Stimulated activated CD8-positive, alpha-beta memory T cell treated with anti-CD3 and anti-CD28 coated beads, Interleukin-12 subunit alpha, Interleukin-12 subunit beta, amount 100 ng/mL, for 1 hour (primary cell): ENCODE measurements around the gene HAGHL.
A peak's percentile ranks its signal among the peaks of the same experiment; 100 is the strongest.
"Not testable (repeated sequence)": the region's sequence is repeated elsewhere in the genome, so short reads cannot be mapped to it uniquely, and the experiment has no call there.

Experiments
- DNase-seq: peaks from one replicate; pipeline ENCODE4 v3.0.0-alpha.2; 2020; ENCODE audit warnings: low read depth

HAGHL gene

DNA sequence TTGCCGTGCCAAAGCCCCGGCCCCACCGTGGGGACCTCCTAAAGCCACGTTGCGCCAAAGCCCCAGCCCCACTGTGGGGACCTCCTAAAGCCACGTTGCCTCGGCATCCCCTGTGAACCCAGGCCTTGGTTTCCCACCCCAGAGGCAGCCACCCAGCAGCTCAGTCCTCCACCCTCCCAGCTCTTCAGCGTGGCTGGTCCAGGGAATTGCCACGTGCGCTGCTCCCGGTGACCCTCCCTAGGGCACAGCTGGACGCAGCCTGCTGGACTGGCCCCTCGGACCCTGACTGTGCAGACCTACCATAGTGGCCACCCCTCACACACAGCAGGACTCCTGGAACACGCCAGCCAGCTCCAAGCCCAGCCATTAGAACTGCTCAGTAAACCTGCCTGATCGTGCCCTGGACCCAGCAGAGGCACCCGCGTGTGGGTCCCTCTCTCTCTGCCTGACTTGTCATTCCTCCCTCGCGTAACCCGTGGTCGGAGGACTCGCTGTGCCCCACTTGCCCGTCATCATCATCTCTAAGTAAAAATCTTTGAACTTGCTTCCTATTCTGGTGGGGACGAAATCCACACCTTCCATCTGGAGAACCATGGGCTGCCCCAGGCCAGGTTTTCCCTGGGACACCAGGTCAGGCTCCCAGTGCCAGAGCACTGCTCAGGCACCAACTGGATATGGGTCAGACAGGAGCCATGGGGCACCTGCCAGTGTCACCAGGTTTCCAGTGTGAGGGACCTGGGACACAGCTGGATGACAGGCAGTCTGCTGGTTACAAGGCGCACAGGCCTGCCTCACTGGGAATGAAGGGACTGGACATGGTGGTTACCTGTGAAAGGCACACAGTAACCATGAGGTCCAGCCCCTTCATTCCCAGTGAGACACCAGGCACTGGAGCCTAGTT is 8.3 kb downstream of the HAGHL start:
- no peak for DNase-seq

DNA sequence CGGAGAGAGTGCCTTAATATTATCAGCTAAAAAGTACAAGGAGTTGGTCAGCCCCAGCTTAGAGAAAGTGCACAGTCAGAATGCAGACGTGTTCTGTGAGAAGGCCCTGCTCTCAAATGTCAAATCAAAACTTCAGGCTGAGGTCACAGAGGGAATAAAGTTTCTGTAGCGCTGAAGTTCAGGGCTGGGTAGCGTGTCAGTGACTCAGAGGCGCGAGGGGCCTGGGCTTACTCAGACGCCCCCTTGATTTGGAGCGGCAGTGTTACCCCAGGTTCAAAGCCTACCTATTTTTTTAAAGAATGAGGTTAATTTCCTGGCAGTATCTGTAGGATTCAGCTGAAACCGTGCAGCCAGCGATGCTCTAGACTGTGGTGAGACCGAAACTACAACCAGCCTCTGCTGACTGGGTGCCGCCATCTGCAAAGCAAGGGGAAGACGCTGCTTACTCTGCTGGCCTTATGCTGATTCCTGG is 9.1 kb downstream of the HAGHL start:
- DNase-seq, result no peak

DNA sequence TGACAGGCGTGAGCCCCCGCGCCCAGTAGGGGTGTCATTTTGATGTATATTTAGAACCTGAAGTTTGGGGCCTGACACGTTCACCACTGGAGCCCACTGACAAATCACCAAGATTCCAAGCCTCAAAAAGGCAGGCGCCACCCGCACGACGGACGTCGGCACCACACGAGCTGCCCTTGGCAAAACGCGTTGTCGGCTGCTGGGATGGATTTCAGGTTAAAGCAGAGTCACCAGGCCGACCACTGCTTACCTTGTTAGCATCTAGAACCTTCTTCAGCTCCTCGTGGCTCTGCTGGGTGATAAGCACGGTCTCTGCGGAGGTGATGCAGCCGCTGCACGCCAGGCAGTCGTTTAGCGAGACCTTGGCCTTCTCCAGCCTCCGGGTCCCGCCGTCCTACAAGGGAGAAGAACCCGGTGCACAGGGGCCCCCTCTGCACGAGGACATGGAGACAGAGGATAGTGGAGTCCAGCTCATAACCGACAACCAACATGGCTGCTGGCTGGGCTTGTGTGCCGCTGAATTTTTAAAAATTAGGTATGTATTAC is 10.1 kb downstream of the HAGHL start:
- DNase-seq, result no peak

DNA sequence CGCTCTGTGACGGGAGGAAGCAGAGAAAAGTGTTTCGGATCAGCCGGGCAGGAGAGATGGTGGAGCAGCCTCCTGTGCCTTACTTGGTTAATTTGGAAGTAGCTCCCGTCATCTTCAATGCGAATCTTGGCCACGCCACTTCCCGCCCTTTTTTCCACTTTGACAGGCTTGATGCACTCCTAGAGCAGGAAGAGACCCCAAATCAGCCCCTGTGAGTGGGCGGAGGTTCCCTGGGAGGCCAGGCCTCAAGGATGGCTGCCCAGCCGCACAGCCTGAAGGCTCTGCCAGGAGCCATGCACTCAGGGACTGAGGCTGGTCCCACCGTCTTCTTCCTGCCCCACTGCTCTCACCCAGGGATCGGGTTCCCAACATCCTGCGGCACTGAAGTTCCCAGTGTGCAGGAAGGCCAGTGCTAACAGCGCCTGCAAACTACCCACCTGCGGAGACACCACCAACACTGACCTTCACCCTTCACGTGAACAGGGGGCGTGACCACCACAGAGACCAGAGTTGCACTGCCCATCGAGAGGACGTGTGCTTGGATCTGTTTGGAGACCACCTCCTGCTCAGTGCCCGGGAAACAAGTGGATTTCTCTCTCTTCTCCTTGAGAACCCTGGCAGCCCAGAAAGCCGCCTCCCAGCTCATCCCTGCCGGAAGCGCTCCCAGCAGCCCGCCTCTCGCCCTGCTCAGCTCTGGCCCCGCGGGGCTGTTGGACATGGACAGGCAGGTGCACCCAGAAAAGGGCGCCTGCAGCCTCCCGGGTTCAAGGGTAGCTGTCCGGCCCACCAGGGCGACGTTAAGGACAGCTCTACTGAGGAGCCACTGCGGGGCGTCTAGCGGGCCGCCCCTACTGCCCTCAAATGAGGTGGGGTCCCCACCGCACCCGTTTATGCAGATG is 12.9 kb downstream of the HAGHL start:
- DNase-seq, result no peak

DNA sequence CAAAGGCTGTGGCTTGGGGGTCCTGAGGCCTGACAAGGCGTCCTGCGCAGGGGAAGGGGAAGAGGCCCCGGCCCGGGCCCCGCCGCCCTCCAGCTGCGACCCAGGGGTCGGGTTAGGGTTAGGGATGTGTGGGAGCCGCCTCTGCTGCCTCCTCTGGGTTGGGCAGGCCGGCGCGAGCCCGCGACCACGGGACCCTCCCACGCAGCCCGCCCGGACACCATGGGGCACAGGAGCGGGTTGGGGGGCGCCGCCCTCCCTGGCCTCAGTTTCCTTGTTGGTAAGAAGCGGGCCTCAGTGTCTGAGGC is 13.5 kb downstream of the HAGHL start:
- DNase-seq, result no peak

DNA sequence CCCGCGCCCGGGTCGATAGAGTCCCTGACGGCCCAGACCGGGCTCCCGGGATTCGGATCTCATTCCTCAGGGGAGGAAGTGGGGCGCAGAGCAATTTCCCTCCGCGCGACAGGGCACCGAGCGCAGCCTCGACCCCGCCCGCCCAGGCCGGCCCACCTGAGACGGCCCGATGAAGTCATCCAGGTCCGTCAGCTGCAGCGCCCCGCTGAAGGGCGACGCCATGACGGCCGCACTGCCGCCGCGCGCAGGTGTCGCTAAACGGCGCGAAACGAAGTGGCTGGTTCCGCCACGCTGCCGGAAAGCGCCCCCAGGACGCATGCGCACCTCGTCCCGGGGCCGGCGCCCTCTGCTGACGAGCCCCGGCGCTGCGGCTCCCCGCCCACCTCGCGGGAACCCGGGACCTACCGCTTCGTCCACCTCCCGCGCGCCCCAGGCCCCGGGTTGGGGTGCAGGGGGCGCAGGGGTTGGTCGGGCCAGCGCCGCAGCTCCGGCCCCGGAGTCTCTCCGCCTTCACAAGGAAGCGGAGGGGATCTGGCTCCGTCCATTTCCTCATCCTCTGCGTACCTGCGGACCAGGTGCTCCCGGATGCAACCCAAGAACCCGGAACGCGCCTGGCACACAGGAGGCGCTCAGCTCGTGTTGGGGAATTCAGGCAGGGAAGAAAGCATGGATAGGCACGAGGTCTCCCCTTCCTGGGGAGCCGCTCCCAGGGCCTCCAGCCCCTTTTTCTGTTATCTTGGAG is 14.0 kb downstream of the HAGHL start, which contains the start of gene CIAO3:
Gene CIAO3, minus strand, starts transcription at position 234 of the 742 bp plus-strand sequence. Its CDS starts 12 bp downstream, at position 222.
- DNase-seq, result peak; percentile 90

DNA sequence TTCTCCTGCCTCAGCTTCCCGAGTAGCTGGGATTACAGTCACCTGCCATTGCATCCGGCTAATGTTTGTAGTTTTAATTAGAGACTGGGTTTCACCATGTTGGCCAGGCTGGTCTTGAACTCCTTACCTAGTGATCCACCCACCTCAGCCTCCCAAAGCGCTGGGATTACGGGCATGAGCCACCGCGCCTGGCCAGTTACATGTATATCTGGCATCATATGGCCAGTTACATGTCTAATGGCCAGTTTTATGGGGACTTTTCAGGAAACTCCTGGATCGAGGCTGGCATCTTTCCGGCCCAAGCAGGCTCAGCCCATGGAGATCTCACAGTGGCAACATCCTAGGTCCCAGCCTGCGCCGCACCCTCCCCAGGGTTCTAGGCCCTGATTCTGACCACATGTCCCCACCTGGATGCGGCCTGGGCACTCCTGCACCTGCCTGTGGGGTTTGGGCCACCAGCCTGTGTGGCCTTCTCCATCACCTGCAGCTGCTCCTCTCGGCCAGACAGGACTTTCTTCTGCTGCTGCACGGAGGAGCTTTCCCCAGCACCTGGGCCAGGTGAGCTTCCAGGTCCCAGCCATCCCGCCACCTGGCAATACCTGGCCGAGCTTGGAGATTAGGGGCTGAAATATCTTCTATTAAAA is 15.2 kb downstream of the HAGHL start:
- no peak for DNase-seq

DNA sequence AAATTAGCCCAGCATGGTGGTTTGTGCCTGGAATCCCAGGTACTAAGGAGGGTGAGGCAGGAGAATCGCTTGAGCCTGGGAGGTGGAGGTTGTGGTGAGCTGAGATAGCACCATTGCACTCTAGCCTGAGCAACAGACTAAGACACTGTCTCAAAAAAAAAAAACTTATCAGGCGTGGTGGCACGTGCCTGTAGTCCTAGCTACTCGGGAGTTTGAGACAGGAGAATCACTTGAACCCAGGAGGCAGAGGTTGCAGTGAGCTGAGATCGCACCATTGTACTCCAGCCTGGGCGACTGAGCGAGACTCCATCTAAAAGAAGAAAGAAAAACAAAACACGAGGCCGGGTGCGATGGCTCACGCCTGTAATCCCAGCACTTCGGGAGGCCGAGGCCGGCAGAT is 16.0 kb downstream of the HAGHL start:
- DNase-seq, result not testable (repeated sequence)

DNA sequence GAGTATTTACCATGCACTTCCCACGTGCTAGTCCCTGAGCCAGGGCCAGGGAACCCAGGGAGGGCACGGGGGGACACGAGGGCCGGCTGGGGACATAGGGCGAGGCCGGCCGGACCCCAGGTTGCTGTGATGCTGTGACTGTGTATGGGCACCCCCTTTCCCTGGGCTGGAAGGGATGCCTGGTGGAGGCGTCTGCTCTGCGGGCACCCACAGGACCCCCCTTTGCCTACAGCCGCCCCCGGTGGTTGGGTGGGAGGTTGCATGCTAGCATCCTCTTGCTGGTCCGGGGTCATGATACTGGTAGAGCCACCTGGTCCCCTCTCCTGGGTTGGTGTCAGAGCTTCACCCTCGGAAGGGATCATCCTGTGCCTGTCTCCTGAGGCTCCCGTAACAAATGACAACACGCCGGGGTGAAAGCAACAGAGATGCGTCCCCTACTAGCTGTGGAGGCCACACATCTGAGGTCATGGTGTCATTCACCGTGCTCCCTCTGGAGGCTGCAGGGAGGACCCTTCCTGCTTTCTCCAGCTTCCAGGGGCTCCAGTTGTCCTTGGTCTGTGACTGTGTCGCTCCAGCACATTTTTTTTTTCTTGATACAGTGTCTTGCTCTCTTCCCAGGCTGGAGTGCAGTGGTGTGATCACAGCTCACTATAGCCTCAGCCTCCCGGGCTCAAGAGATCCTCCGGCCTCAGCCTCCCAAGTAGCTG is 17.0 kb downstream of the HAGHL start:
- DNase-seq, result no peak

DNA sequence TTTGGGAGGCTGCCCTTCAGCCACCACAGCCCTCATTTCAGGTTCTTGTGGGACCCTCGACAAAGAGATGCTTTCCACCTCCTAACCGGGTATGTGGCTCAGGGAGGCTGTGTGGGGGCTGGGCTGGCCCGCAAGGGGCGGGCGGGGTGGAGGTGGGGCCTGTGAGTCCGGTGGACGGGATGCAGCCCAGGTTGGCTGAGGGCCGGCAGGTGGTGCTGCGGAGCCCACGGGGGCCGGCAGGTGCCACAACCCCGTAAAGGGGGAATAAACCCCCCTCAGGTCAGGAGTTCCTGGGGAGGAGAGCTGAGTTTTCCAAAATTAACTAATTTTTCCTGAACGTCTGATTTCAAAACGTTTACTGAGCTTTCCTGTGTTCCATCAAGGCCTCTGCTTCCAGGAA is 18.8 kb downstream of the HAGHL start:
- DNase-seq, result no peak

DNA sequence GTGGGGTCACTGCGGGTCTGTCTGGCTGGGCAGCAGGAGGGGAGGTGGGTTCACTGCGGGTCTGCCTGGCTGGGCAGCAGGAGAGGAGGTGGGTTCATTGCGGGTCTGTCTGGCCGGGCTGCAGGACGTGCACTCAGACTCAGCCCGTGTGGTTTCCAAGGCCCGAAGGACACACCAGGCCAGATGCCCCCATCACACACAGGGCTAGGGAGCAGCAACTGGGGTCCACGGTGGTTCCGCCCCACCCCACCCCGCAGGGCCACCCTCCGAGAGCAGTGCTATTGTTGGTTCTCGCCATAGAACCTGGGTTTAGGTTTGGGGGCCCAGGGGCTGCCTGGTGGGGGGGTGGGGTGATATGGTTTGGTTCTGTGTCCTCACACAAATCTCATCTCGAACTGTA is 19.7 kb downstream of the HAGHL start:
- DNase-seq, result no peak

DNA sequence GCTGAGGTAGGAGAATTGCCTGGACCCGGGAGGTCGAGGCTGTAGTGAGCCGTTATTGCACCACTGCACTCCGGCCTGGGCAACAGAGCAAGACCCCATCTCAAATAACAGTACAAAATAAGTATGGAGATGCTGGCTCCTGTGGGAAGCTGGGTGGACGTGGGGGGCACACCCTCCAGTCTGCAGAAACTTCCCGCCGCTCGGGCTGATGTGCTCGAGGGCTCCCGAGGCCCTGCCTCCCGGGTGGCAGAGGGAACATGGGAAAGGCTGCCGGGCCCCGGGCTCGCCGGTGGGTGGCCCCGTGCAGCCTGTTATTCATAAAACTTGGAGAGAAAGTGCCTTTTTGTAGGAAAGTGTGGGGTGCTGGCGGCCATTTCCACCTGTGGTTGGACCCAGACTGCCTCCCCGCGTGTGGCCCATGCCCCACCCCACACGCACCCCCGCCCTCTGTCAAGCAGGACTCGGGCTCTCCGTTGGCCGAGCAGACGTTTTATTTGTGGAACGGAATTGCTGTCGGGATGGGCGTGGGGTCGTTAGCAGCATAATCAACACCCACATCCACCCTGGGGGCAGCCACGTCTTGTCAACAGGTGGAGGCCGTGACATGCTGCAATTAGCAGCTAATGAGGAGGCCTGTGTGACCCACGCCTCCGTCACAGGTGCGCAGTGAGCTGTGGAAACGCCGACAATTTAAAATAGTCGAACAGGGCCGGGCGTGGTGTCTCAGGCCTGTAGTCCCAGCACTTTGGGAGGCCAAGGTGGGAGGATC is 21.3 kb downstream of the HAGHL start:
- no peak for DNase-seq

DNA sequence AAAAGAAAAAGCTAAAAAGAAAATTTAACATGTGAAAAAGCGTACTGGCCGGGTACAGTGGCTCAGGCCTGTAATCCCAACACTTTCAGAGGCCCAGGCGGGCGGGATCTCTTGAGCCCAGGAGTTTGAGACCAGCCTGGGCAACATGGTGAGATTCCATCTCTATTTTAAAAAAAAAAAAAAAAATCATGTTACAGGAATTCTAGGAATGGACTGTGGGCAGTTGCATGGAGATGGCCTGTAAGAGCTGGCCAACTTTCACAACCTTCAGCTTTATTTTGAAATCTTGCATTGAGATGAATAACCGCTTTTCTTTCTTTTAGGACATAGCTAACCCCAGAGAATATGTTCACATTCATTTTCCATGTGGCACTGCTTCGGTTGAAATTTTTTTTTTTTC is 22.1 kb downstream of the HAGHL start:
- DNase-seq, result no peak

DNA sequence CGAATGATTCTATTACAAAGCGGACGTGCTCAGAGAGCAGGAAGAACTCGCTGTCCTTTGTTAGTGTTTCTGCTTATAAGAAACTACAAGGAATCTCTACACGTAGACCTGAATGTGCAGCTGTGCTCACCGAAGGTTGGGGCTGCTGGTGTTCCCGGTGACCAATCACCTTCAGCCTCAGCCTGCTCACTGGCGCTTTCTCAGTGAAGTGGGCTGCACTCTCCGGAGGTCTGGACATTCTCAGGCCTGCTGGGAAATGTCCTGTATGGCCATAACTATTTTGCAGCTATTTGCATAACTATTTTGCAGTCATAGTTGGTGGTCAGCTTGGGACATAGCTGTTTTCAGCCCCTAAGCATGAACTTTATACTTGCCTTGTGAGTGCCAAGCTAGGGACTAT is 23.6 kb downstream of the HAGHL start:
- DNase-seq, result no peak

DNA sequence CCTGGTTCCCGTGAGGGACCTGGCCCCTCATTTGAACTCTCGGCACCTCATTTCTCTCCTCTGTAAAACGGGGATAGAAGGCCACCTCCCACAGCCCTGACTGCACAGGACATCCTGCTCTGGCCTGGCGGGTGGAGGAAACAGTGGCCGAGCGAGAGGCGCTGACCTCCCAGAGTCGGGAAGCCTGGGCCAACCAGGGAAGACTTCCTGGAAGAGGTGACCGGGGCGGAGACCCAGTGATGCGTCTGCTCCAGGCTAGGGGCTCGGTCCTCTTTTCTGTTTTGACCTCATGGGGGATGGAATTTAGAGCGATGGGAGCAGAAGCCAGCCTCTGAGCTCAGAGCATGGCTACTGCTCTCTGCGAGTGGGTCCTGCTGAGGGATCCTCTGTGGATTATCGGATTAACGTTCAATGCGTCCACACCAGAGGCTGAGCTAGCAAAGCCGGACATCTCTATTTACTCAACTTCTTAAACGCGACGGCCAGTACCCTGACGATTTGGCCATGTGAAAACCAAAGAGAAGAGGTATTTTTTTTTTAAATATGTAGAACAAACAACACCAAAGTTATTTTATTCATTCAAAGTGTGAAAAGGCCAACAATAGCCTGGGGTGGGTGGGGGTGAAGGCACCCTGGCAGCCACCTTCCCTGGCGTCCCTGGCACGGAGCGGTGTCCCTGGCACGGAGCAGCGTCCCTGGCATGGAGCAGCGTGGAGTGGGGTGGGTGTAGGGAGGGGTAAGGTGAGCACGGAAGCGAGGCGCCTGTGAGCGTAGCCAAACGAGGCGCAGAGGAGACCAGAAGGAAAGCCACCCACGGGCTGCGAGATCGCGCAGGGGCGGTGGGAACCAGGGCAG is 24.5 kb downstream of the HAGHL start:
- no peak for DNase-seq

DNA sequence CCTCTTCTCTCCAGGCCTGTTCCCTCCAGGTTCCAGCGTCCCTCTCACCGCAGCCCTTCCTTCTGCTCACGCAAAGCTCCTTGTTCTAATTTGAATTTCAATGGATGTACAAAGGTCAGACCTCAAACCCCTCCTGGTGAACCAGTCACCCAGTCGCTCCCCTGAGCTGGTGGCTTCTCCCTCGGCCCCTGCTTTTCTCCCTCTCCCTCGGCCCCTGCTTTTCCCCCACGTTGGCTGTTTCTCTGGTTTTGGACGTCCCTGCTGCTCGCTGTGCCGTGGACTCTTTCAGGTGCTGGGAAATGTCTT is 25.1 kb downstream of the HAGHL start:
- no peak for DNase-seq

DNA sequence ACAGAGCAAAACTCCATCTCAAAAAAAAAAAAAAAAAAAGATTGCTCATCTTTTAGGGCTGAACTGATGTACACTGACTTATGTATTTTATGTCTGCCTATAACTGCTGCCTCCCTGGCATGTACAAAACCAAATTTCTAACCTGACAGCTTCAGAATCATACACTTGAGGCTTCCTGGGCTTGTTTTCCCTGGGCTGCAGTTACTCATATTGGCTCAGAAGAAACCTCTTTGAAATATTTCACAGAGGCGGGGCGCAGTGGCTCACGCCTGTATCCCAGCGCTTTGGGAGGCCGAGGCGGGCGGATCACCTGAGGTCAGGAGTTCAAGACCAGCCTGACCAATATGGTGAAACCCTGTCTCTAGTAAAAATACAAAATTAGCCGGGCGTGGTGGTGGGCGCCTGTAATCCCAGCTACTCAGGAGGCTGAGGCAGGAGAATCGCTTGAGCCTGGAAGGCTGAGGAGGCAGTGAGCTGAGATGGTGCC is 27.3 kb downstream of the HAGHL start:
- not testable (repeated sequence) for DNase-seq

DNA sequence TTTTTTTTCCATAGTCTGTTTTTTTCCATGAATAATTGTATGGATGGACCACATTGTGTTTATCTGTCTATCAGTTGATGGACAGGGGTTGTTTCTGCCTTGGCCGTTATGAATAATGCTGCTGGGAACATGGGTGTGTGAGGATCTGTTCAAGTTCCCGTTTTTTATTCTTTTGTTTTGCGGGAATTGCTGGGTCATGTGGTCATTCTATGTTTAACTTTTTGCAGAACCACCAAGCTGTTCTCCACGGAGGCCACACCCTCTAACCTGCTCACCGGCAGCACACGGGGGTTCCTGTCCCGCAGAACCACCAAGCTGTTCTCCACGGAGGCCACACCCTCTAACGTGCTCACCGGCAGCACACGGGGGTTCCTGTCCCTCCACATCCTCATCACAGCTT is 27.8 kb downstream of the HAGHL start:
- no peak for DNase-seq

DNA sequence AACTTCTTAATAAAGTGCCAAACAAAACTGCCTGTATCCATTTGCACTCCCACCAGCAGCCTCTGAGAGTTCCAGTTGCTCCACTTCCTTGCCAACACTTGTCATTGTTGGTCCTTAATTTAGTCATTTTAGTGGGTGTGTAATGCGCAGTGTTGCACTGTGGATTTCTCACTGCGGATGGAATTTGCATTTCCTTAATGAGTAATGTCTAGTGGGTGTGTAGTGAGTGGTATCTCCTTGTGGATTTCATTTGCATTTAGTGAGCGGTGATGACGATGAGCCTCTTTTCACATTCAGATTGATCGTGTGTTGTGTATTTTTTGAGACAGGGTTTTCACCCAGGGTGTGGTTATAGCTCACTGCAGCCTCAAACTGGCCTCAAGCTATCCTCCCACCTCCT is 29.5 kb downstream of the HAGHL start:
- DNase-seq, result no peak
